NCI-H2196 (cell line): ENCODE measurements around the gene XPO5.
A peak's percentile ranks its signal among the peaks of the same experiment; 100 is the strongest.

Source experiments
- DNase-seq: peaks from one replicate; lab custom pipeline; 2025; ENCODE audit not compliant: unreplicated experiment; lab: John Stamatoyannopoulos, UW

Gene XPO5

DNA sequence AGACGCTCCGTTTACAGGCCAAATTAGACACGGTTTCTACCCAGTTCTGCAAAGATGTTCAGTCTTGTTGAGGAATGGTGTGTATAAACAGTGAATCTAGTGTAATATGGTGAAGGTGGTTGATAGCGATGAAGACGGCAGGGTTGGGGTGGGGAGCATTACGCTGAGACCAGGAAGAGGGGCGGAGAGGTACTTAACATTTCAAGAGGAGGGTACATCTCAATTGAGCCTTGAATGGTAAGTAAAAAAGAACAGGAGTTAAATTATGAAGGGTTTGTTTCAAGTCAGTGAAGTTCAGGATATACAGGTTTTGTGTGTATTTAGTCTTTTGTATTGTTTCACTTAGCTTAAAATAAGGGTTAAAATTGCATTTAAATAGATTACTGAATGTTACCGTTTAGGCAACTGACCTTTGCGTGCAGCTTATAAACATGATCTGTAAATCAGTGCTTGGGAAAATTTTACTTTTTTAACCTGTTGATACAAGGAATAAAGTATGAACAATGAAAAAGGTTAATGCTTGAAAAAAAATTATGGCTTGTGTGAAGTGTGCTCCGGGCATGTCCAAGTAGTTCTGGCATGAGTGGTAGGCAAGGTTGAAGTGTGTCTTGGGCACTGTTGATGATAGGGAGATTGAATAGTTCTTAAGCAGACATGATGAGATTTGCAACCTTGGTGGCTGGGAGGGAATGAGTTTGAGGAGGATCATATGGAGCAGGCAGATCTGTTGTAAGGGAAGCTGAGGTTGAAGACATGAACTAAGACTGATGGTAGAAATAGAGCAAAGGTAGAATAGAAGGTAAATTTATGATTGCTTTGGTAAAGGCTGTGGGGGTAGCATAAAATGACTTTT, 58.1 kb downstream of the XPO5 start:
- DNase-seq, result no peak

DNA sequence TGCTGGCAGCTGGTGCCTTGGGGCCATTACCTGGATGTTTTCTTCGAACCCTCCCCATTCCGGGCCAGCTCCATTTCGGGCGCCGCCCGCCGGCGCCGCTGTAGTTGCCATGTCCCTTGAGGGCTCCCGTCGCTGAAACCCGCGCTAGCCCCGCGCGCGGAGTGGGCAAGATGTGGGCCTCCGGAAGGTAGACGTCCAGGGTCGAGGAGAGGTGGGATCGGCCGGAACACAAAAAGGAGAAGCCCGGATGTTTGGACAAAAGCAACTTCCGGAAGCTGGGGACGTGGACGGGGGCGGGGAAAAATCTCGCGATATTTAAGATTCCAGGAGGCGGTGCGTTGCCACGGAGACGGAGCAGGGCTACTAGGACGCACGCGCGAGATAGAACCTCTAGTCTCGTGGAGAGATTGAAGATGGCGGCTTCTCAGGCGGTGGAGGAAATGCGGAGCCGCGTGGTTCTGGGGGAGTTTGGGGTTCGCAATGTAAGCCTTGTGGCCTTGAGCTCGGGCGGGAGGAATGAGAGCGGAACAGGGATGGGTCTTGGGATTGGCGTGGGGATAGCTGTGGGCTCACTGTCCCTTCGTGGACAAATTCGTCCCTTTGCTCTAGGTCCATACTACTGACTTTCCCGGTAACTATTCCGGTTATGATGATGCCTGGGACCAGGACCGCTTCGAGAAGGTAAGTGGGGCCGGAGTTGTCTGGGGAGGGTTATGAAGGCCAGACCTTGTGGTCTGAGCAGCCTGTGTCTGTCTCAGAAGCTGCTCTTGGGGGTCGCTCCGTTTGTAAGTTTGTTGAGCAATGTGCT, 58.9 kb downstream of the XPO5 start, which contains the start of the genes POLR1C and YIPF3:
Gene POLR1C (plus strand): TSS at position 393 of the 808 bp plus-strand sequence. CDS start 21 bp downstream, at position 414.
Gene YIPF3 (minus strand): TSS at position 230 of the 808 bp plus-strand sequence. CDS start 119 bp downstream, at position 111.
- peak; percentile 99 for DNase-seq

DNA sequence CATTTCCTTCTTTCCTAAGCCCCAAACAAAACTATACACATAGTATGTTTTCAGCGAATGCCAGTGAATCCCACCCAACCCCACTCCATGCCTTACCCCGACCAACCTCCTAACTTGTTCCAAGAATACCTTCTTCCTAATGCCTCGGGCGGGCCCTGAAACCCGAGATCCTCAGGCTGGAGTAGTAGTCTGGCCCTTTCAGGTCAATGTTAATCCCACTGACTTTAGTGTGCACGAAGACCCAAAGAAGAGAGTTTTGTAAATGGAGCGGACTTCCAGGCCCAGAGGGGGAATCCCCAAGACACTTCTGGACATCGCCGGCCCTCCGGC, 59.5 kb downstream of the XPO5 start:
- no peak for DNase-seq

DNA sequence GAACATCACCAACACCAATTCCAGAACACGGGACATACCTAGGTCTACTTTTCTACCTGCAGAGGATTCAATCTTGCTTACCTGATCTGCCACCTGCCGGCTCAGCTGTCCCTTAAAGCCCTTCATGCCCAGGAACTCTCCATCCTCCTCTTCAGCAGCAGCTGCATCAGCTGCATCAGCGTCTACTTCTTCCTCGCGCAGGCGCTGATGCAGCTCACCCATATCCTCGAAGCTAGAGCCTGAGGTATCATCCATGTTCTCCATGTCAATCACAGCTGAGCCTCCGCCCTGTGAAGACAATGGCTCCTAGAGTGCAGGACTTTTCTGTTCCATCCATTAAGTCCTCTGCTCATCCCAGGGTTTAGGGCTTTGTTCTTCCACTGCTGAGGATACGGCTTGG, 60.0 kb downstream of the XPO5 start:
- DNase-seq, result no peak

- no peak for DNase-seq
Measured at GRCh38 chr6:43511824-43512415, 63.9 kb downstream of the XPO5 start.

GRCh38 chr6:43510827-43511163, 65.0 kb downstream of the XPO5 start:
- no peak for DNase-seq

GRCh38 chr6:43509984-43510826, 65.6 kb downstream of the XPO5 start, which contains the start of gene LRRC73:
TSS of gene LRRC73 (minus strand) at chr6:43510346. CDS start at chr6:43509785, 561 bp downstream.
- DNase-seq, result peak; percentile 86

- no peak for DNase-seq
Measured at GRCh38 chr6:43509142-43509983, 66.5 kb downstream of the XPO5 start.

GRCh38 chr6:43508481-43509141, 67.2 kb downstream of the XPO5 start:
- no peak for DNase-seq

DNA sequence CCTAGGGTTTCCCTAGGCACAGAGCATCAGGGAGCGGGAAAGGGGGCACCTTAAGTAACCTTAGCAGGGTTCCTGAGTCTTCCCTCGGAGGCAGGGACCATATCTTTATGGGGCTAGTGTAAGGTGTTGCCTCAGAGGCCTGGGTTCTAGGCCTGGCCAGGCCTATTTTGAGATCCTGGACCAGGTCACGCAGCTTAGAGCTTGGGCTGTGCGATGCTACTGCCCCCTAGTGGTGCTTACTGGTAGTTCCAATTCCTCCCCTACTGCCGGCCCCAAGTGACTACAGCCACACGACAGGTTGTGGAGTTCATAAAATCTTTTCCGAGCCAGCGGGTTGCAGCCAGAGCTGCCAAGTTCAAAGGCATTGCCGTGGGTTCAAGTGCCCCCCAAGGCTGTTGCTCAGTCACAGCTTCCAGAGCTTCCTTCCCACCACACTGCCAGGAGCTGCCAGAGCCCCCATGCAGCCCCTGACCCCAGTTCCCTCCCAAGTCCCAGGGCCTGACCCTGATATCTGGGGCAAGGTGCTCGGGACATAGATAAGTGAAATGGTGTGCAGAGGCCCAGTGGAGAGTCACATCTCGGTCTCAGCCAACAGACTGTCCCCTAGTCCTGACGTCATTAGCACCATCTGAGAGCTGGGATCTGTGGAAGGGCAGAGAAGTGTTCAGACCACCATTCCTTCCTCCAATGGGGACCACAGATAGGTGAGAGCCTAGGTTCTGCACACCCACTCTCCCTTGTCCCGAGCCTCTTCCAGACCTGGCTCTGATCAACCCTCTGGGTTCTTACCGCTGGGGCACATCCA, 69.0 kb downstream of the XPO5 start:
- peak; percentile 81 for DNase-seq

DNA sequence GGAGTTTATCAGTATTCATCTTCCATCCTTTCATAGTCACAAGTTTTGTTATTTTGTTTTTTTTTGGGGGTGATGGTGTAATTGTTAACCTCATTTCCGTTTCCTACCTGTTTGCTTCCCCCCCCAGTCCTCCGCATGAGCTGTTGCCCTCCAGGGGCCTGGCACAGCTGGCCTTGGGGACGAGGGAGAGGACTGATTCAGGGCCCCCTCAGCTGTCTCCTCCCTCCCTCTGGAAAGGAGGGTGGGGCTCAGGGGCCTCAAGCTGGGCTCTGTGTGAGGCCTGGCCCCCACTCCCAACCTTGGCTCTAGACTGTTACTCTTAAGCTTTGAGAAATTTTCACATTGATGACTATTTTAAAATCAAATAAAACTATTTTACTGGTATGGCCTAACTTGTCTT, 69.7 kb downstream of the XPO5 start:
- DNase-seq, result no peak

DNA sequence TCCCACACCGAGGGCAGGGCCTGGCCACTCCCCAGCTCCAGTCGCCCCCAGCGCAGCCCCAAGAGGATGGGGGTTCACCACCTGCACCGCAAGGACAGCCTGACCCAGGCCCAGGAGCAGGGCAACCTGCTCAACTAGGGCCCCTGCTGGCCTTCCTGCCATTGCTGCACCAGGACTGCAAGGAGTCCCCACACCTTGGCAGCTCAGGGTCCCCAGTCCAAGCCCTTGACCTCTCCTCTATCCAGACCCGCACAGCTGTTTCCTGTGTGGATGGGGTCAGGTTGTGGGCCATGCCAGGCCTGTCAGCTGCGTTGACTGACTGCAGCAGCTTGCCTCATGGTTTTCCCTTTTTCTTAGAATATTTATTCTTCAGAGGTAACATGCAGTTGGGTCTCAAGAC, 70.1 kb downstream of the XPO5 start:
- no peak for DNase-seq

- no peak for DNase-seq
Measured at GRCh38 chr6:43504756-43505593, 70.9 kb downstream of the XPO5 start.

- DNase-seq, result no peak
Measured at GRCh38 chr6:43503443-43503842, 72.4 kb downstream of the XPO5 start.

DNA sequence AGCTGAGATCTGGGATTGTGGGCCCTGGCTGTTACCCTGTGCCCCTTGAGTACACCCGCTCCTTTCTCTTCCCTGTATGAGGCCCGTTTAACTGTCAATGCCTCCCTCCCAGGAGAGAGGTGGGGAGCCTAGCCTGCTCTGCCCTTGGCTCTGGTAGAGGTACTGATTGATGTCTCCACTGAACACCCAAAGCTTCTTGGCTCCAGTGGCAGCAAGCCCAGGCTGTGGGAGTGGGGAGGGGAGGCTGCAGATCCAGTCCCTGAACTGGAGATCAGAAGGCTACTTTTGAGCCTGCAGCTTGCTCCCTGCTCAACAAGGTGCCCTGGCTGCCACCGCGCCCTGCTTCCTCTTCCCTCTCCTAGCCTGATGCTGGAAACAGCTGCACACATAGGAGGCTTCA, 73.2 kb downstream of the XPO5 start:
- DNase-seq, result no peak

DNA sequence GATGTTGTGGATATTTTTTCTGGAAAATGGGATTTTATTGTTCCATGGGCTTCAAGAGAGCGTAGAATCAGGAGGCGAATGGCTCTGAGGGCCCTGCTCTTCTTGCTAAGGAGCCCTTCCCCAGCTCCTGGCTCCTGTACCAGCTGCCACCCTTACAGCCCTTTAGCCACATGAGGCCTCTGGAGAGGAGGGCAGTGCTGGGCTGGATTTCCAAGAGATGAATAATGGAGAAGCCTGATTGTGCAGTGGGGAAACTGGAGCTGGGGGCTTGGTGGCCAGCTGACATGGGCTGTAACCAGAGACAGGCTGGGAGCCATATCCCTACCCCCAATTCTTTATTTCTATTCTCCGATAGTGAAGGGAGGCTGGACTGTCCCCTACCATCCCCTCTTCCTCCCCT, 74.9 kb downstream of the XPO5 start:
- DNase-seq, result no peak

DNA sequence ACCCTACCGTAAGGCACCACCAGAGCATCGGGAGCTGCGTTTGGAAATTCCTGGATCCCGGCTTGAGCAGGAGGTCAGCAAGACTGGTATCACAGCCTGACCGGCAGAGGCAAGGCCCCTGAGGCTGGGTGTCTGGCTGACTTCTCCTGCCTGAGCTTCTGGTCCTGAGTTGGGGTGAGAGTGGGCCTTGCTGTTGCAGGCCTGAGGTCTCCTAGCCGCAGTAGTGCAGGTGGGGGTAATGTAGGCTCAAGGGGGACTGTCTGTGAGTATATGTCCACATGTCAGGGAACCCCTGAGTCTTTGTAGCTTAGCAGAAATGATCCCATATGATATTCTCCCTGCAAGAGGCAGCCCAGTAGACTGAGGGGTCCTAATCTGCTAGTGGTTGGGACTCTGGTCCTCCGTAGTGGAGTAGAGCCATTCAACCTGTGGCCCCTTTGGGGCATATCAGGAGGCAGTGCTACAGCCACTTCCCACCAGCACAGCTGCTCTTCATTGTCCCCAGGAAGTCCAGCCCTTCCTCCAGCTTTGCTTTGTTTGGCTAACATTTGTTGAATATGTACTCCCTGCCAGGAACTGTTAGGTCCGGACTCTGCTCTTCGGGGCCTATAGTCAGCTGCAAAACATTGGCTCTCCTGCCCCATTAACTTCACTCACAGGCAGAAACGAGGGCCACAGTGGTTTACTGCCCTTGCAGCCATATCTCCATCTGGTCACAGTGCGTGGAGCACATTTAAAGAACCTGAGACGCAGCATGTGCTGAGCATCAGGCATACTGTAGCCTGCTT, 76.6 kb downstream of the XPO5 start:
- DNase-seq, result no peak
